ENCODE results near the gene SAMD10. TPM values are rescaled to one million over a fixed set of nuclear protein-coding genes. Genes with fewer than 3 reads are reported as not detected.

SAMD10 gene
- total and polyA plus RNA-seq, 10 of the 15 experiments (the other 5 are each of a cell fraction or from before 2014, with no cell fraction given), result 1.3 to 51.4 (median 17.9) TPM

GRCh38 chr20:64010711-64011237 lies 31.3 kb upstream of the SAMD10 start (continued):
- TF ChIP-seq SRF (IDR thresholded peaks at IDR 0.05; ENCODE audit: low read depth in 2 of 2, low read length in 2 of 2), result no peak
- TF ChIP-seq TCF7 (IDR thresholded peaks at IDR 0.05; ENCODE audit: borderline replicate concordance), result no peak
- no peak for TF ChIP-seq WRNIP1 (IDR thresholded peaks at IDR 0.05; ENCODE audit: borderline replicate concordance, low read depth, low read length)
- TF ChIP-seq, protein P1, sequence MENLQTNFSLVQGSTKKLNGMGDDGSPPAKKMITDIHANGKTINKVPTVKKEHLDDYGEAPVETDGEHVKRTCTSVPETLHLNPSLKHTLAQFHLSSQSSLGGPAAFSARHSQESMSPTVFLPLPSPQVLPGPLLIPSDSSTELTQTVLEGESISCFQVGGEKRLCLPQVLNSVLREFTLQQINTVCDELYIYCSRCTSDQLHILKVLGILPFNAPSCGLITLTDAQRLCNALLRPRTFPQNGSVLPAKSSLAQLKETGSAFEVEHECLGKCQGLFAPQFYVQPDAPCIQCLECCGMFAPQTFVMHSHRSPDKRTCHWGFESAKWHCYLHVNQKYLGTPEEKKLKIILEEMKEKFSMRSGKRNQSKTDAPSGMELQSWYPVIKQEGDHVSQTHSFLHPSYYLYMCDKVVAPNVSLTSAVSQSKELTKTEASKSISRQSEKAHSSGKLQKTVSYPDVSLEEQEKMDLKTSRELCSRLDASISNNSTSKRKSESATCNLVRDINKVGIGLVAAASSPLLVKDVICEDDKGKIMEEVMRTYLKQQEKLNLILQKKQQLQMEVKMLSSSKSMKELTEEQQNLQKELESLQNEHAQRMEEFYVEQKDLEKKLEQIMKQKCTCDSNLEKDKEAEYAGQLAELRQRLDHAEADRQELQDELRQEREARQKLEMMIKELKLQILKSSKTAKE (IDR thresholded peaks at IDR 0.05; ENCODE audit: low read depth, poor library complexity, severe bottlenecking), result no peak
- TF ChIP-seq, protein P2, sequence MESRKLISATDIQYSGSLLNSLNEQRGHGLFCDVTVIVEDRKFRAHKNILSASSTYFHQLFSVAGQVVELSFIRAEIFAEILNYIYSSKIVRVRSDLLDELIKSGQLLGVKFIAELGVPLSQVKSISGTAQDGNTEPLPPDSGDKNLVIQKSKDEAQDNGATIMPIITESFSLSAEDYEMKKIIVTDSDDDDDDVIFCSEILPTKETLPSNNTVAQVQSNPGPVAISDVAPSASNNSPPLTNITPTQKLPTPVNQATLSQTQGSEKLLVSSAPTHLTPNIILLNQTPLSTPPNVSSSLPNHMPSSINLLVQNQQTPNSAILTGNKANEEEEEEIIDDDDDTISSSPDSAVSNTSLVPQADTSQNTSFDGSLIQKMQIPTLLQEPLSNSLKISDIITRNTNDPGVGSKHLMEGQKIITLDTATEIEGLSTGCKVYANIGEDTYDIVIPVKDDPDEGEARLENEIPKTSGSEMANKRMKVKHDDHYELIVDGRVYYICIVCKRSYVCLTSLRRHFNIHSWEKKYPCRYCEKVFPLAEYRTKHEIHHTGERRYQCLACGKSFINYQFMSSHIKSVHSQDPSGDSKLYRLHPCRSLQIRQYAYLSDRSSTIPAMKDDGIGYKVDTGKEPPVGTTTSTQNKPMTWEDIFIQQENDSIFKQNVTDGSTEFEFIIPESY (IDR thresholded peaks at IDR 0.05), result no peak
- TF ChIP-seq MTA3 (IDR thresholded peaks at IDR 0.05; ENCODE audit: borderline replicate concordance, low read length), result 0 out of 2 replicates have a peak, but pooled peaks have one; percentile 12
- TF ChIP-seq IRF4 (IDR thresholded peaks at IDR 0.05; ENCODE audit: low read depth, low read length), result peak; percentile 75; the same call in 1 of the 2 replicates
- TF ChIP-seq STAT1 (conservative IDR thresholded peaks at IDR 0.05), result no peak
- TF ChIP-seq RUNX3 (IDR thresholded peaks at IDR 0.05; ENCODE audit: low read length), result 0 out of 2 replicates have a peak, but pooled peaks have one; percentile 5
- TF ChIP-seq EP300 (IDR thresholded peaks at IDR 0.05; ENCODE audit: borderline replicate concordance in 1 of 2, control insufficient read depth in 1 of 2, low read depth in 2 of 2, low read length in 2 of 2), result 0 out of 4 replicates have a peak, but pooled peaks of 1 of the 2 experiments have one; percentile 42

Data from GM12878 (cell line).